ENCODE data around the gene GNAZ.

GRCh38 chr22:23156286-23156685 lies 86.0 kb downstream of the GNAZ start:
- TF ChIP-seq CTCF (IDR thresholded peaks at IDR 0.05) (no peak), EP300 (IDR thresholded peaks at IDR 0.05) (no peak)

Measured in ovary (tissue), 3 donors.